ENCODE results near the gene EMCN. TPM values are rescaled to one million over a fixed set of nuclear protein-coding genes. Genes with fewer than 3 reads are reported as not detected.
"Not testable (repeated sequence)": the region's sequence is repeated elsewhere in the genome, so short reads cannot be mapped to it uniquely, and the experiment has no call there.

Gene EMCN
- total and polyA plus RNA-seq, 7 donors, result 1.2 to 14.7 (median 5.3) TPM

DNA sequence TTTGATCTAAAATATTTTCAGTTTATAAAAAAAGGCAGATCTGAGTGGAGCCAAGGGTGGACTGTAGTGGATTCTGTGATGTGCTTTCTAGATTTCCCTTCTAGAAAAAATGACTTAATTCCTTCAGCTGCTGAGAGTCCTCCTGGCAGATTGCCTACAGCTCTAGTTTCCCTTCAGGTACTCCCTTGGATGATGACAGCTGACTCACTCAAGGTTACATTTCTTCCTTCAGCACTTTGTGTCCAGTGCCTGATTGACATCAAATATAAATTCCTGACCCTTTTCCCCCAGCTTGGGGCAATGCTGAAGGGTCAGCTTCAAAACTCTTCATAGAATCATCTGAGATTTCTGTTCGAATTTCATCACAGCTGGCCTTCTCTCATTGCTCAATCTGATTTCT lies 161.7 kb downstream of the EMCN start:
- DNase-seq, result no peak
- H3K4me1 ChIP-seq, result no peaks in the 10 kb centered on the region
- TF ChIP-seq, protein P1, sequence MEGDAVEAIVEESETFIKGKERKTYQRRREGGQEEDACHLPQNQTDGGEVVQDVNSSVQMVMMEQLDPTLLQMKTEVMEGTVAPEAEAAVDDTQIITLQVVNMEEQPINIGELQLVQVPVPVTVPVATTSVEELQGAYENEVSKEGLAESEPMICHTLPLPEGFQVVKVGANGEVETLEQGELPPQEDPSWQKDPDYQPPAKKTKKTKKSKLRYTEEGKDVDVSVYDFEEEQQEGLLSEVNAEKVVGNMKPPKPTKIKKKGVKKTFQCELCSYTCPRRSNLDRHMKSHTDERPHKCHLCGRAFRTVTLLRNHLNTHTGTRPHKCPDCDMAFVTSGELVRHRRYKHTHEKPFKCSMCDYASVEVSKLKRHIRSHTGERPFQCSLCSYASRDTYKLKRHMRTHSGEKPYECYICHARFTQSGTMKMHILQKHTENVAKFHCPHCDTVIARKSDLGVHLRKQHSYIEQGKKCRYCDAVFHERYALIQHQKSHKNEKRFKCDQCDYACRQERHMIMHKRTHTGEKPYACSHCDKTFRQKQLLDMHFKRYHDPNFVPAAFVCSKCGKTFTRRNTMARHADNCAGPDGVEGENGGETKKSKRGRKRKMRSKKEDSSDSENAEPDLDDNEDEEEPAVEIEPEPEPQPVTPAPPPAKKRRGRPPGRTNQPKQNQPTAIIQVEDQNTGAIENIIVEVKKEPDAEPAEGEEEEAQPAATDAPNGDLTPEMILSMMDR (IDR thresholded peaks at IDR 0.05), result no peak
- TF ChIP-seq POLR2AphosphoS5 (IDR thresholded peaks at IDR 0.05) (no peak), EP300 (IDR thresholded peaks at IDR 0.05) (no peak), POLR2A (IDR thresholded peaks at IDR 0.05) (no peak)
- WGBS, 2 donors, result 54 to 74% methylated on average over 1 of the region's 1 CpG
- H3K36me3 ChIP-seq, result no peaks in the 10 kb centered on the region
- H3K4me3 ChIP-seq, result no peak overlapping the region
- H3K27ac ChIP-seq, result no peak overlapping the region
- H3K27me3 ChIP-seq, result no peaks in the 10 kb centered on the region
- intact Hi-C loops (cut with DNase I), result no loop called here
- H3K9me3 ChIP-seq, result no peaks in the 10 kb centered on the region

DNA sequence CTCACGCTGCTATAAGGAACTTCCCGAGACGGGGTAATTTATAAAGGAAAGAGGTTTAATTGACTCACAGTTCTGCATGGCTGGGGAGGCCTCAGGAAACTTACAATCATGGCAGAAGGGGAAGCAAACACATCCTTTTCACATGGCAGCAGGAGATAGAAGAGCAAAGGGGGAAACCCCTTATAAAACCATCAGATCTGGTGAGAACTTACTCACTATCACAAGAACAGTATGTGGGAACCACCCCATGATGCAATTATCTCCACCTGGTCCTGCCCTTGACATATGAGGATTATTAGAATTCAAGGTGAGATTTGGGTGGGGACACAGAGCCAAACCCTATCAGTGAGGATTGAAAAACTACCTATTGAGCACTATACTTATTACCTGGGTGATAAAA lies 165.5 kb downstream of the EMCN start:
- H3K4me3 ChIP-seq; DNase-seq; intact Hi-C loops (cut with DNase I); H3K36me3 ChIP-seq; H3K4me1 ChIP-seq; H3K9me3 ChIP-seq; H3K27ac ChIP-seq; H3K27me3 ChIP-seq: not testable (repeated sequence)
- WGBS, 2 donors, result 88 to 95% methylated on average over 3 of the region's 3 CpGs

DNA sequence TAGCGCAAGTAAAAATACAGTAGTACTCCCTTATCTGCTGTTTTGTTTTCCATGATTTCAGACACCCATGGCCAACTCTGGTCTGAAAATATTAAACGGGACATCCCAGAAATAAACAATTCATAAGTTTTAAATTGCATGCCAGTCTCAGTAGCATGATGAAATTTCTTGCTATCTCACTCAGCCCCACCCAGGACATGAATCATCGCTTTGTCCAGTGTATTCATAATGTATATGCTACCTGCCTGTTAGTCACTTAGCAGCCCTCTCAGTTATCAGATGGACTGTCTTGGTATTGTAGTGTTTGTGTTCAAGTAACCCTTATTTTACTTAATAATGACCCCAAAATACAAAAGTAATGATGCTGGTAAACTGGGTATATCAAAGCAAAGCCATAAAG lies 169.3 kb downstream of the EMCN start:
- Histone ChIP-seq H3K36me3 (no peaks in the 10 kb centered on the region), H3K9me3 (no peaks in the 10 kb centered on the region), H3K4me1 (no peaks in the 10 kb centered on the region), H3K27me3 (no peaks in the 10 kb centered on the region), H3K27ac (no peak overlapping the region), H3K4me3 (no peak overlapping the region)
- no peak for DNase-seq
- TF ChIP-seq POLR2A (IDR thresholded peaks at IDR 0.05) (no peak), EP300 (IDR thresholded peaks at IDR 0.05) (no peak), POLR2AphosphoS5 (IDR thresholded peaks at IDR 0.05) (no peak)
- TF ChIP-seq, protein P1 (IDR thresholded peaks at IDR 0.05), result no peak
- whole genome bisulfite sequencing, 2 donors, result 76 to 88% methylated on average over 3 of the region's 3 CpGs
- intact Hi-C loops (cut with DNase I), result no loop called here

DNA sequence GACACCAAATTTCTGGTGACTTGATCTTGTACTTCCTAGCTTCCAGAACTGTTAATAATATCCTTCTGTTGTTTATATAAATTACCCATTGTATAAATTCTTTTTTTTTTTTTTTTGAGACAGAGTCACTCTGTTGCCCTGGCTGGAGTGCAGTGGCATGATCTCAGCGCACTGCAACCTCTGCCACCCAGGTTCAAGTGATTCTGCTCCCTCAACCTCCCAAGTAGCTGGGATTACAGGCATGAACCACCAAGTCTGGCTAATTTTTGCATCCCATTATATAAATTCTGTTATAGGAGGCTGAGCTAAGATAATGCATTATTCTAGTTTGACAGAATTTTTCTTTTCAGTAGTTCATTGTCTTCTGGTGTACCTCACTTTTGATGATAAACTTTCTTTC lies 170.6 kb downstream of the EMCN start:
- no peaks in the 10 kb centered on the region for H3K4me1 ChIP-seq
- no peak overlapping the region for H3K27ac ChIP-seq
- 82 to 91% methylated on average over 1 of the region's 1 CpG for WGBS, 2 donors
- TF ChIP-seq EP300 (IDR thresholded peaks at IDR 0.05), result no peak
- no peak for TF ChIP-seq POLR2AphosphoS5 (IDR thresholded peaks at IDR 0.05)
- TF ChIP-seq, protein P1 (IDR thresholded peaks at IDR 0.05), result no peak
- TF ChIP-seq POLR2A (IDR thresholded peaks at IDR 0.05), result no peak
- H3K4me3 ChIP-seq, result no peak overlapping the region
- H3K9me3 ChIP-seq, result no peaks in the 10 kb centered on the region
- H3K27me3 ChIP-seq, result no peaks in the 10 kb centered on the region
- H3K36me3 ChIP-seq, result no peaks in the 10 kb centered on the region
- DNase-seq, result no peak
- intact Hi-C loops (cut with DNase I), result no loop called here

DNA sequence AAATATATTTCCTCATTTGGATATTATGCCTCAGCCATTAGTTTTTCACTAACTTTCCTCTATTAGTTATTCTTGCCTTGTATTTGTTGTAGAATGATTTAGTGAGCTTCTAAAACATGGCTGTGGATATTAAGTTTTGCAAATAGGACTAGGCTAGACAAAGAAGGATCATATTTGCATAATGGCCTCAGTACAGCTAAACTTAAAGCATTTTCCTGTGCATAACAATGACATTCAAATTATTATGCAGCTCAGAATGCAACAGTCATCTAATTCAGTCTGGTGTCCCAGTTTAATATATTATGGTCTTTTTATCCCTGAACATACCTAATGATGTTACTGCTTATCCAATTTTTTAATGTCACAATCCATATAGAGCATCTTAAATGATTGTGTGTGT lies 172.2 kb downstream of the EMCN start:
- no peak for DNase-seq
- no peaks in the 10 kb centered on the region for H3K27me3 ChIP-seq
- H3K4me3 ChIP-seq, result no peak overlapping the region
- H3K9me3 ChIP-seq, result no peaks in the 10 kb centered on the region
- no peaks in the 10 kb centered on the region for H3K36me3 ChIP-seq
- intact Hi-C loops (cut with DNase I), result no loop called here
- no peak for TF ChIP-seq POLR2A (IDR thresholded peaks at IDR 0.05)
- TF ChIP-seq POLR2AphosphoS5 (IDR thresholded peaks at IDR 0.05), result no peak
- TF ChIP-seq, protein P1 (IDR thresholded peaks at IDR 0.05), result no peak
- TF ChIP-seq EP300 (IDR thresholded peaks at IDR 0.05), result no peak
- no peak overlapping the region for H3K27ac ChIP-seq
- peaks cover 0 to 10% (median 5%) of the 10 kb centered on the region in 4 donors for H3K4me1 ChIP-seq

Data from sigmoid colon (tissue), 7 donors.